Transverse colon (tissue), 3 donors: Measurements from ENCODE around the gene MBD3L3.
"Not testable (repeated sequence)": the region's sequence is repeated elsewhere in the genome, so short reads cannot be mapped to it uniquely, and the experiment has no call there.

ENCODE experiments used
- CTCF ChIP-seq, 5 experiments: fragments of 200-600 bp in 3 of 5; fragments of 450-650 bp in 2 of 5; sonication (generic) in 3 of 5; IDR thresholded peaks; 1 replicate in 2 of 5; 2 replicates in 3 of 5; pipeline ENCODE4 v1.5.1; 2016 to 2017; ENCODE audit warnings: antibody characterized with exemption in 5 of 5, inconsistent platforms in 3 of 5, mild to moderate bottlenecking in 2 of 5, moderate library complexity in 1 of 5
- EP300 ChIP-seq: sonication (generic); formaldehyde crosslinking; IDR thresholded peaks from one replicate; pipeline ENCODE4 v1.6.1; 2017; ENCODE audit warnings: antibody characterized with exemption, low read depth
- POLR2A ChIP-seq: fragments of 450-650 bp; IDR thresholded peaks from one replicate; pipeline ENCODE4 v1.6.1; 2016; ENCODE audit warnings: antibody characterized with exemption, mild to moderate bottlenecking, moderate library complexity

- TF ChIP-seq CTCF (IDR thresholded peaks at IDR 0.05): peak in 2 of 5 experiments; percentile 6 to 9
- not testable (repeated sequence) for TF ChIP-seq EP300, POLR2A
Measured at GRCh38 chr19:7067122-7067521, 8.6 kb upstream of the MBD3L3 start.
